HCT116 (cell line): ENCODE results near the gene THSD7A. TPM values are rescaled to one million over a fixed set of nuclear protein-coding genes. Genes with fewer than 3 reads are reported as not detected.

Experiments
- ATAC-seq: fragments of 200-7000 bp; cut with Tn5 transposase; 2 replicates; pipeline ENCODE4 v1.9.1; 2020; ENCODE audit warnings: mild to moderate bottlenecking, moderate library complexity
- BruUV-seq: library from RNA; stranded (reverse); fragments of 400-500 nt; replicated peaks from 2 replicates; lab custom pipeline; 2021; lab: Mats Ljungman, UMichigan
- CTCF ChIA-PET: fragments of 300-600 bp; sonication (Branson Sonifier 250); formaldehyde crosslinking; loops from one replicate; lab custom pipeline; 2021; ENCODE audit warnings: antibody characterized with exemption; lab: Charles Lee
- POLR2A ChIA-PET: fragments of 300-600, 350-600 bp; sonication (Branson Sonifier 250); formaldehyde crosslinking; loops from one replicate; lab custom pipeline; 2021; ENCODE audit warnings: antibody characterized with exemption; lab: Charles Lee
- RAD21 ChIA-PET, 2 experiments: fragments of 300-600 bp; sonication (Branson Sonifier 250); formaldehyde crosslinking; loops; one replicate each; lab custom pipeline; 2023; ENCODE audit warnings: low total read pairs in 2 of 2; ENCODE audit not compliant: uncharacterized antibody in 2 of 2, unreplicated experiment in 2 of 2, low non-redundant PET in 1 of 2; lab: Charles Lee
- DNase-seq: peaks from one replicate; pipeline ENCODE4 v3.0.0-alpha.2; 2010; ENCODE audit warnings: low read depth, low spot score
- H2AFZ ChIP-seq: fragments of 200-600 bp; shearing (Covaris generic), sonication (generic); 2 replicates; pipeline ENCODE4 v1.6.1; 2017; ENCODE audit warnings: low read depth, mixed run types, mixed read lengths, antibody characterized with exemption, low read length; ENCODE audit not compliant: poor library complexity, severe bottlenecking
- H3K27ac ChIP-seq: 2 replicates; pipeline ENCODE4 v1.5.1; 2012; ENCODE audit warnings: low read depth, low read length
- H3K27me3 ChIP-seq: fragments of 200-600 bp; sonication (generic); 2 replicates; pipeline ENCODE4 v1.6.1; 2016; ENCODE audit warnings: mixed run types, low read length, mixed read lengths; ENCODE audit not compliant: insufficient read depth
- H3K36me3 ChIP-seq, 2 experiments: fragments of 200-500 bp in 1 of 2; fragments of 200-600 bp in 1 of 2; sonication (Bioruptor generic) in 1 of 2; sonication (generic) in 1 of 2; 2 replicates each; pipeline versions ENCODE4 v1.5.1 to v1.6.1; 2014 to 2016; ENCODE audit warnings: low read length in 2 of 2, inconsistent platforms in 1 of 2, mixed read lengths in 1 of 2, mixed run types in 1 of 2; ENCODE audit not compliant: insufficient read depth in 2 of 2, control insufficient read depth in 1 of 2
- H3K4me1 ChIP-seq, 2 experiments: fragments of 200-600 bp in 1 of 2; sonication (generic) in 1 of 2; 2 replicates each; pipeline versions ENCODE4 v1.5.1 to v1.6.1; 2012 to 2017; ENCODE audit warnings: low read length in 2 of 2, inconsistent platforms in 1 of 2, mild to moderate bottlenecking in 1 of 2, mixed read lengths in 1 of 2, mixed run types in 1 of 2, moderate library complexity in 1 of 2; ENCODE audit not compliant: insufficient read depth in 2 of 2, control insufficient read depth in 1 of 2
- H3K4me2 ChIP-seq: fragments of 200-600 bp; sonication (generic); 2 replicates; pipeline ENCODE4 v1.6.1; 2017; ENCODE audit warnings: mixed run types, low read length, mixed read lengths
- H3K4me3 ChIP-seq, 2 experiments: fragments of 200-600 bp in 1 of 2; sonication (generic) in 1 of 2; replicated peaks in 1 of 2; 2 replicates each; pipeline ENCODE4 v1.5.1; 2011 to 2016; ENCODE audit warnings: low read length in 2 of 2, control low read depth in 1 of 2, low read depth in 1 of 2, mild to moderate bottlenecking in 1 of 2, mixed read lengths in 1 of 2, mixed run types in 1 of 2
- H3K79me2 ChIP-seq: fragments of 200-600 bp; sonication (generic); 2 replicates; pipeline ENCODE4 v1.6.1; 2017; ENCODE audit warnings: mild to moderate bottlenecking, mixed run types, low read length, moderate library complexity, mixed read lengths; ENCODE audit not compliant: insufficient read depth
- H3K9ac ChIP-seq: fragments of 200-600 bp; sonication (generic); 2 replicates; pipeline ENCODE4 v1.6.1; 2016; ENCODE audit warnings: low read length, mixed read lengths
- H3K9me2 ChIP-seq: fragments of 200-600 bp; sonication (generic), shearing (Covaris generic); 2 replicates; pipeline ENCODE4 v1.6.1; 2017; ENCODE audit warnings: mixed run types, mild to moderate bottlenecking, moderate library complexity; ENCODE audit not compliant: insufficient read depth
- H3K9me3 ChIP-seq, 2 experiments: fragments of 200-500 bp in 1 of 2; fragments of 200-600 bp in 1 of 2; sonication (Bioruptor generic) in 1 of 2; sonication (generic) in 1 of 2; 2 replicates each; pipeline ENCODE4 v1.6.1; 2014 to 2017; ENCODE audit warnings: low read length in 2 of 2, mixed read lengths in 2 of 2, inconsistent platforms in 1 of 2, low read depth in 1 of 2, mild to moderate bottlenecking in 1 of 2, mixed run types in 1 of 2, moderate library complexity in 1 of 2; ENCODE audit not compliant: control insufficient read depth in 1 of 2, insufficient read depth in 1 of 2
- H4K20me1 ChIP-seq: fragments of 200-600 bp; sonication (generic), shearing (Covaris generic); 2 replicates; pipeline ENCODE4 v1.6.1; 2017; ENCODE audit warnings: mixed run types, mild to moderate bottlenecking, moderate library complexity; ENCODE audit not compliant: insufficient read depth
- ATF3 ChIP-seq: IDR thresholded peaks from 2 replicates; pipeline ENCODE4 v1.6.1; 2012
- CEBPB ChIP-seq: IDR thresholded peaks from 2 replicates; pipeline ENCODE4 v1.6.1; 2012; ENCODE audit warnings: low read depth
- EGR1 ChIP-seq: IDR thresholded peaks from 2 replicates; pipeline ENCODE4 v1.6.1; 2012; ENCODE audit warnings: low read depth
- ELF1 ChIP-seq: IDR thresholded peaks from 2 replicates; pipeline ENCODE4 v1.6.1; 2012; ENCODE audit warnings: low read depth, borderline replicate concordance
- JUND ChIP-seq: IDR thresholded peaks from 2 replicates; pipeline ENCODE4 v1.6.1; 2012
- POLR2A ChIP-seq: IDR thresholded peaks from 2 replicates; pipeline ENCODE4 v1.7.0; 2011; ENCODE audit warnings: borderline replicate concordance; ENCODE audit not compliant: insufficient read depth, insufficient read length; ENCODE audit errors: extremely low read depth
- SIN3A ChIP-seq: IDR thresholded peaks from 2 replicates; pipeline ENCODE4 v1.6.1; 2012; ENCODE audit warnings: low read depth
- TCF7L2 ChIP-seq: IDR thresholded peaks from 2 replicates; pipeline ENCODE4 v1.7.0; 2011; ENCODE audit warnings: borderline replicate concordance, inconsistent platforms; ENCODE audit not compliant: insufficient read depth, insufficient read length; ENCODE audit errors: extremely low read depth
- ZBTB33 ChIP-seq: IDR thresholded peaks from 2 replicates; pipeline ENCODE4 v1.6.1; 2011; ENCODE audit warnings: mild to moderate bottlenecking, low read length, moderate library complexity; ENCODE audit not compliant: insufficient replicate concordance; ENCODE audit errors: extremely low read depth
- intact Hi-C: fragments of 100-400 bp; cut with micrococcal nuclease; formaldehyde crosslinking; loops from 2 replicates; pipeline ENCODE4 v1.10.0; 2022
- total RNA-seq: library from RNA; stranded (reverse); gene quantifications from one replicate; pipeline ENCODE4 v1.2.1, GENCODE V29; 2021; ENCODE audit not compliant: unreplicated experiment
- TF ChIP-seq, protein P1 (sequence below), 3 experiments: fragments of 200-600 bp in 1 of 3; sonication (generic) in 1 of 3; IDR thresholded peaks in 2 of 3; conservative IDR thresholded peaks in 1 of 3; 2 replicates each; pipeline ENCODE4 v1.5.1; 2012 to 2017; ENCODE audit warnings: low read depth in 2 of 3, low read length in 2 of 3, antibody characterized with exemption in 1 of 3, borderline replicate concordance in 1 of 3, control low read depth in 1 of 3, mild to moderate bottlenecking in 1 of 3, mixed read lengths in 1 of 3, mixed run types in 1 of 3, moderate library complexity in 1 of 3; ENCODE audit not compliant: insufficient read depth in 1 of 3

THSD7A gene
- total RNA-seq, 1 experiment from 2014 or later, result 0.05 TPM

- no peak for ATAC-seq
- ChIA-PET CTCF (no interaction called here), POLR2A (no interaction called here), RAD21 (no interaction called here)
- Histone ChIP-seq H3K9me2 (no peaks in the 10 kb centered on the region), H3K4me2 (no peak overlapping the region), H3K79me2 (no peaks in the 10 kb centered on the region), H3K4me1 (no peaks in the 10 kb centered on the region), H3K9me3 (no peaks in the 10 kb centered on the region), H4K20me1 (no peaks in the 10 kb centered on the region), H2AFZ (no peak overlapping the region), H3K4me3 (no peak overlapping the region), H3K27me3 (no peaks in the 10 kb centered on the region), H3K36me3 (no peaks in the 10 kb centered on the region), H3K27ac (no peak overlapping the region), H3K9ac (no peak overlapping the region)
- TF ChIP-seq JUND (no peak), CEBPB (no peak), POLR2A (no peak)
- intact Hi-C loops, result no loop called here
- no peak for DNase-seq
- BruUV-seq, result no TSS peak
Observed at GRCh38 chr7:11449316-11449715, 382.7 kb downstream of the THSD7A start.

DNA sequence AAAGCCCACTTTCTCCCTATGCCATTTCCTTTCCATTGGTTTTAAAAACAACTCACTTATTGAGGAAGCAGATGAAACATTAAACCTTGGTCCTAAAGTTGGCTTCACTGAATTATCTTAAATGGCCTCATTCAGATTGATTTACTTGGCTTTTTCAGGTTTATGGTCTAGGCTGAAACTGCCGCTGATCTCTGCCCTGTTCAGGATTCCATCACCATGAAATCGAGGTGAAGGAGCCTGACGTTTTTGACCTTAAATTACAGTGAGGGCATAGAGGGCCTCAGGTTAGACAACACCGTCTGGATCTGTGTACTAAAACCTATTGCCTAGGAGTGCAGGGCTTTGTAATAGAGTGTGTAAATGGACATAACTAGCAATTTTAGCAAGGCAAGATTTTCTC lies 383.7 kb downstream of the THSD7A start:
- ChIA-PET POLR2A (no interaction called here), RAD21 (no interaction called here), CTCF (no interaction called here)
- TF ChIP-seq EGR1, result no peak
- ATAC-seq, result no peak
- Histone ChIP-seq H3K27me3 (no peaks in the 10 kb centered on the region), H2AFZ (no peak overlapping the region), H3K4me2 (no peak overlapping the region), H3K36me3 (no peaks in the 10 kb centered on the region), H3K9me3 (no peaks in the 10 kb centered on the region), H3K79me2 (no peaks in the 10 kb centered on the region), H3K9me2 (no peaks in the 10 kb centered on the region), H4K20me1 (no peaks in the 10 kb centered on the region), H3K4me3 (no peak overlapping the region), H3K9ac (no peak overlapping the region), H3K27ac (no peak overlapping the region), H3K4me1 (no peaks in the 10 kb centered on the region)
- intact Hi-C loops, result no loop called here
- no TSS peak for BruUV-seq
- no peak for DNase-seq

DNA sequence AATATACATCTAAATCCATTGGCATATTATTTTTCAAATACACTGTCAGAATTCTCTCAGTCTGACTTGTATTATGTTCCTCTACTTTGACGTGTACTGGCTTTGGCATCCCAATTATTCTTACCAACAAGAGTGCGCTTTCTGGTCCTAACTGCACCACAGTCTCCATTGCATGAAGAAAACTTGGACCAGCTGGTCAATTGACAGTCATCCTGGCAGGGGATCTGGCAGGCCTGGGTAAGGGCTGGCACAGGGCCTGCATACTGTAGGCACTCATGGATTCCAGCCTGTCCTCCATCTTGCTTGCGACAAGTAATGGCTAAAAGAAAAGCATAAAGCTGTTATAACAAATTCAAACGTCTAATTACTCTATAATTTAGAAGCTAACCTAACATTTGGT lies 384.9 kb downstream of the THSD7A start:
- intact Hi-C loops, result no loop called here
- BruUV-seq, result no TSS peak
- POLR2A ChIA-PET, result no interaction called here
- no peak for DNase-seq
- CTCF ChIA-PET, result no interaction called here
- Histone ChIP-seq H3K36me3 (no peaks in the 10 kb centered on the region), H2AFZ (no peak overlapping the region), H3K4me2 (no peak overlapping the region), H3K4me1 (no peaks in the 10 kb centered on the region), H3K79me2 (no peaks in the 10 kb centered on the region), H3K9me3 (no peaks in the 10 kb centered on the region), H3K9me2 (no peaks in the 10 kb centered on the region), H4K20me1 (no peaks in the 10 kb centered on the region), H3K9ac (no peak overlapping the region), H3K27ac (no peak overlapping the region), H3K27me3 (no peaks in the 10 kb centered on the region), H3K4me3 (no peak overlapping the region)
- ATAC-seq, result no peak
- RAD21 ChIA-PET, result no interaction called here
- TF ChIP-seq EGR1 (no peak), POLR2A (no peak), TCF7L2 (no peak), SIN3A (no peak), ATF3 (no peak), ELF1 (no peak), ZBTB33 (no peak)
- TF ChIP-seq, protein P1, sequence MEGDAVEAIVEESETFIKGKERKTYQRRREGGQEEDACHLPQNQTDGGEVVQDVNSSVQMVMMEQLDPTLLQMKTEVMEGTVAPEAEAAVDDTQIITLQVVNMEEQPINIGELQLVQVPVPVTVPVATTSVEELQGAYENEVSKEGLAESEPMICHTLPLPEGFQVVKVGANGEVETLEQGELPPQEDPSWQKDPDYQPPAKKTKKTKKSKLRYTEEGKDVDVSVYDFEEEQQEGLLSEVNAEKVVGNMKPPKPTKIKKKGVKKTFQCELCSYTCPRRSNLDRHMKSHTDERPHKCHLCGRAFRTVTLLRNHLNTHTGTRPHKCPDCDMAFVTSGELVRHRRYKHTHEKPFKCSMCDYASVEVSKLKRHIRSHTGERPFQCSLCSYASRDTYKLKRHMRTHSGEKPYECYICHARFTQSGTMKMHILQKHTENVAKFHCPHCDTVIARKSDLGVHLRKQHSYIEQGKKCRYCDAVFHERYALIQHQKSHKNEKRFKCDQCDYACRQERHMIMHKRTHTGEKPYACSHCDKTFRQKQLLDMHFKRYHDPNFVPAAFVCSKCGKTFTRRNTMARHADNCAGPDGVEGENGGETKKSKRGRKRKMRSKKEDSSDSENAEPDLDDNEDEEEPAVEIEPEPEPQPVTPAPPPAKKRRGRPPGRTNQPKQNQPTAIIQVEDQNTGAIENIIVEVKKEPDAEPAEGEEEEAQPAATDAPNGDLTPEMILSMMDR (IDR thresholded peaks at IDR 0.05 in 2 of 3, conservative IDR thresholded peaks at IDR 0.05 in 1 of 3; ENCODE audit: borderline replicate concordance in 1 of 3, insufficient read depth in 1 of 3, low read depth in 2 of 3, low read length in 2 of 3), result no peak
